Measurements from ENCODE around the gene HS6ST3.

Gene HS6ST3

DNA sequence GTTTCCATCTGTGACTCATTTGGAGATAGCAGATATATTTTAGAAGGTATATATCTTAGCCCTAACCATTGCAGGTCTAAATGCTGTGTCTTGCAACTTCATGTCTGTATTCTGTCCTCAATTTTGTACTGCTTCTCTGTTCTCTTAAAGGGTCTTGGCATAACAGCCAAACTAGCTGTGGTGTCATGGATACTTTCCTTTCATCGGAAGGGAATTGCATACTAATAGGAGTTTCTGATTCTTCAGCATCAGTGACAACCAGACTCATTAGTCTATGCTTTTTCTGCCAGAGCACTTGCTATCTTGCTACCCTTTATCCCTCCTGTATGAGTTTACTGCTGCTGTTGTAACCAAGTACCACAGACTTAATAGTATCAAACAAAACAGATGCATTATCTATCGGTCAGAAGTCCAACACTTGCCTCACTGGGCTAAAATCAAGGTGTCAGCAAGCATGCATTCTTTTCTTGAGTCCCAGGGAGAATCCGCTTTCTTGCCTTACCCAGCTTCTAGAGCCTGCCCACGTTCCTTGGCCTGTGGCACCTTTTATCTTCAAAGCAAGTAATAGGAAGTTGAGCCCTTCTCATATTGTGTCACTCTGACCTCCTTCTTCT lies 253.1 kb downstream of the HS6ST3 start:
- DNase-seq = no peak

DNA sequence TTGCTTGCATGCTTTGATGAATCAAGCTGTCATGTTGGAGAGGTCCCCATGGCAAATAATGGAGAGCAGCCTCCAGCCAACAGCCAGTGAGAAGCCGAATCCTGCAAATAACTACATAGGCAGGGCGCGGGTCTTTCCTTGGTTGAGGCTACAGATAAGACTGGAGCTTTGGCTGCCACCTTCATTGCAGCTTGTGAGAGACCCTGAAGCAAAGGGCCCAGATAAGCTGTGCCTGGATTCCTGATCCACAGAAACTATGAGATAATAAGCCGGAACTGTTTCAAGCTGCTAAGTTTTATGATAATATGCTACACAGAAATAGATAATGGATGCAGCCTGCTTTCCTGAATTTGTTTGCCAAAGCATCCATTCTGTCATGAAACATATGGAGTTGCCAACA lies 257.0 kb downstream of the HS6ST3 start:
- DNase-seq = no peak

DNA sequence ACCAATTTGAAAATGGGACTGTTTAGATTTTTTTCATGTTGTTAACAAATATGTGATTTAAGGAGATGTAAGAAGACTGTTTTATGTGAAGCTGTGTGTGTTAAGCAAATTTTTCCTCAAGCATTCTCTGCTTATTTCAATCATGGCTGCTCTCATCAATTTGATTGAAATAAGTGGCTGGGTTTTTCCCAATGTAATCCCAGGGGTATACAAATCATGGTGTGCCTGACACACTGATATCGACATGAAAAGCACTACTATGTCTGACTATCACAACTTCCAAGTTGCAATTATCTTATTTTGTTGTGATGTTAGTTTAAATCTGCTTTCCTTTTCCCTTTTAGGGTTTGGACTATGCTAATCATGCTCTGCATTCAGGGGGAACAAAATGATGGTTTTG lies 283.7 kb downstream of the HS6ST3 start:
- DNase-seq = no peak

DNA sequence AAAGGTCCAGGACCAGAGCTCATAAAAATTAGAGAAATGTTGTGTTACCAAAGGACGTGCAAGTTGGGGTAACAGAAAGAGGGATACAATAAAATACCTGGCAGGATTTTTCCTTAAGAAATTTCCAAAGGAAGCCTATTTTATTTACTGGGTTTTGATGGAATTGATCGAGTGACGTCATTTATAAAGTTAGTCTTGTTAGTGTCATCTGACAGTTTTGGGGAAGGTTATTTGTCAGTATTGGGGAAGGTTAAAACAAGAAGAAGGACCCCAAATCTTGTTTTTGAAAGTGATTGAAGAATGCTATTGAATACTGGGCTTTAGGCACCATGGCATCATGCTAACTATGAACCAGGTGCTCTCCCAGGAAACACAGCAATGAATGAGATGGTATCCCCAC lies 287.9 kb downstream of the HS6ST3 start:
- DNase-seq = no peak

DNA sequence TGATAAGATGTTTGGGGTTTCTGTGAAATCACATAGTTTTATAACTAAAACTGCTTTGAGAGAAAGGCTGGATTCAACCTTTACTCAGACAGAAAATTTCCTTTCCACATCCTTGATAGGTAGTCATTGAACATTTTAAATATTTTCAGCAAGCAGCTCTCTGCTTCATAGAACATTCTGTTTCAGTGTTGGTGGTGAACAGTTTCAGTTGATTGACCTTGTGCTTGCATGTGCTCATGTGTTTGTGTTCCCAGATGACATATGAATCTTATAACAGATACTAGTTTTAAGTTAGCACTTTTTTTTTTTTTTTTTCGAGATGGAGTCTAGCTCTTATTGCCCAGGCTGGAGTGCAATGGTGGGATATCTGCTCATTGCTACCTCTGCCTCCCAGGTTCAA lies 290.1 kb downstream of the HS6ST3 start:
- no peak for DNase-seq

DNA sequence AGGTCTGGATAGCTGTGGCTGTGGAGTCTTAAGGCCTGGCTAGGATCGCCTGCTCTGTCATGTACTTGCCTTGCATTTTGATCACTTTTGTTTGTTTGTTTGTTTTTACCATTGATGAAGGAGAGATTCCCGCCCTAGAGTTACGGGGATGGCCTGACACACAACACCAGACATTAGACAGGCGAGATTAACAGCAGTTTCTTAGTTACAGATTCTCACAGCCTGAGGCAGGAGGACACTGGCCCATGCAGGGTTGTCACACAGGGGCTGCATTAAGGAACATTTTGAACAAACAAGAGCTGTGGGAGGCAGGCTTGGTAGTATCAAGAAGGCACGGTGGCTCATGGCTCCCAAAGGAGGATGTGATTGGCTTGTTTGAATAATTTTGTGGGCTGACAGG lies 291.8 kb downstream of the HS6ST3 start:
- no peak for DNase-seq

DNA sequence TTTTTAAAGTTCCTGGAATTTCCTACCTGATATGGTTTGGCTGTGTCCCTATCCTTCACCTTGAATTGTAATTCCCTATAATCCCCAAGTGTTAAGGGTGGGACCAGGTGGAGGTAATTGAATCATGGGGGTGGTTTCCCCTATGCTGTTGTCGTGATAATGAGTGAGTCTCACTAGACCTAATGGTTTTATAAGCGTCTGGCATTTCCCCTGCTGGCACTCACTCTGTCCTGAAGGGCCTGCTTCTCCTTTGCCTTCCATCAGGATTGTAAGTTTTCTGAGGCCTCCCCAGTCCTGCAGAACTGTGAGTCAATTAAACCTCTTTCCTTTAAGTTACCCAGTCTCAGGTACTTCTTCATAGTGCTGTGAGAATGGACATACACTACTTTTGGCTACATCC lies 298.7 kb downstream of the HS6ST3 start:
- DNase-seq = no peak

DNA sequence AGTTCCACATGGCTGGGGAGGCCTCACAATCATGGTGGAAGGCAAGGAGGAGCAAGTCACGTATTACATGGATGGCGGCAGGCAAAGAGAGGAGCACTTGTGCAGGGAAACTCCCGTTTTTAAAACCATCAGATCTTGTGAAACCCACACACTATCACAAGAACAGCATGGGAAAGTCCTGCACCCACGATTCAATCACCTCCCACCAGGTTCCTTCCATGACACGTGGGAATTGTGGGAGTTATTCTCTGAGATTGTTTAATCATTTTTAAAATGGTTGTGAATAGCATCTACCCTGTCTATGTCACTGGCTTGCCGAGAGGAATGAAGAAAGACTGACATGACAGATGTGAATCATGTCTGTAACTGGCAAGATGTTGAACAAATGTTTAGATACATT lies 301.7 kb downstream of the HS6ST3 start:
- DNase-seq = no peak

DNA sequence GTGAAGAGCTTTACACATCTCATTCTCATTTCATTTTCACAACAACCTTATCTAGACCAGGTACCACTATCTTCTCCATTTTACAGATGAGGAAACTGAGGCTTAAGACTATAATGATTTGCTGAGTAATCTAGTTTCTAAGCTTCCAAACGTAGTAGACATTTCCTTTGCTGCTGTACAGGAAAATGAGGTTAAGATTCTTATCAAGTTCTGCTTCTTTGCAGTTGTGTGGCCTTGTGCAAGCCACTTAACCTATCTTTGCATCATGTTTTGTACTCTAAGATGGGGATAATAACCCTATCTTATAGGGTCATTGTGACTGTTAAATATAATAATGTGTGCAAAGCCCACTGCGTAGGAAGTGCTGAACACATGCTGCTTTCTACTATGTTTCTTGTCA lies 307.9 kb downstream of the HS6ST3 start:
- DNase-seq = no peak

DNA sequence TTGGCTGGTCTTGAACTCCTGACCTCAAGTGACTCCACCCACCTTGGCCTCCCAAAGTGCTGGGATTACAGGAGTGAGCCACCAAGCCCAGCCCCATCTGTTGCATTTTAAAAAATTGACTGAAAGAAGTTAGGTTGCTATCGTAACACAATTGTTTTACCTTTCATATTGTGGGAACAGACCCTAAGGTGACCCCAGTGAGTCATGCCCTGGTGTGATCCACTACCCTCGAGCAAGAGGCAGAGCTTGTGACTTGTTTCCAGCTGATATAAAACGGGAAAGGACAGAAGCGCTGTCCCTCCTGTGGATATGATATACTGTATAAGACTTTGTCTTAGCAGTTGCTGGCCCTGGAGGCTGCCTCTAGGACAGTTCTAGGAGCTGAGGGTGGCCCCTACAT lies 308.6 kb downstream of the HS6ST3 start:
- no peak for DNase-seq

DNA sequence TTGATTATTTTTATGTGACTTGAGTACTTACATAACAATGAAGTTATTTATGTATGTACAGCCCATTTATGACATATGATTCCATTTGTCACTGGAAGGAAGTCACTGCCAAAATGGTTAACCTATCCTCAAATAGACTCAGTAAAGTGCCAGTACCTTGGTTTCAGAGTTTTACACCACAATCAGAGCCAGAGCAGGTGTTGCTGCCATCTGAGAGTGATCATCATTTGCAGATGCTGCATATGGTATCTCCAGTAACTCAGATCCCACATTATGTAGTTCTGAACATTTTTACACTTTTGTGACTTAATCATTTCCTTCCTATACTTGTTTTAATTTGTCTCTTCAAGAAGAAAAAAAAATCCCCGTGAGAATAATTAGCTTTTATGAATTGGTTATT lies 313.3 kb downstream of the HS6ST3 start:
- no peak for DNase-seq

DNA sequence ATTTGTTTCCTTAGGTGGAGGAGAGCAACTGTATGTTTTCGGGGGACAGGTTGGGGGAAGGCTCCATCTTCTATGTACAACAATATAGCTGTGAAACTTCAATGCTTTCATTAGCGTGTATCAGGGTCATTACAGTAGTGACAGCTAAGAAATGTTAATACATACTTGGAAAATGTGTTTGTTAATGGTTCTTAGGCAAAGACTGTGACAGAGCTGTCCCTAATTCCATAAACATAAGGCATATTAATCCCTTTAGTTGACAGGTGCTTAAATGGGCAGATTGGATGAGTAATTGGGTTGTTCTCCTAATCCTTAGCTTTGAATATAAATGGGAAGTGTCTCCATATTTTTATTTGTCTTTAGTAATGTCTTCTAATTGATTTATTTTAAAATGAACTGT lies 313.7 kb downstream of the HS6ST3 start:
- no peak for DNase-seq

DNA sequence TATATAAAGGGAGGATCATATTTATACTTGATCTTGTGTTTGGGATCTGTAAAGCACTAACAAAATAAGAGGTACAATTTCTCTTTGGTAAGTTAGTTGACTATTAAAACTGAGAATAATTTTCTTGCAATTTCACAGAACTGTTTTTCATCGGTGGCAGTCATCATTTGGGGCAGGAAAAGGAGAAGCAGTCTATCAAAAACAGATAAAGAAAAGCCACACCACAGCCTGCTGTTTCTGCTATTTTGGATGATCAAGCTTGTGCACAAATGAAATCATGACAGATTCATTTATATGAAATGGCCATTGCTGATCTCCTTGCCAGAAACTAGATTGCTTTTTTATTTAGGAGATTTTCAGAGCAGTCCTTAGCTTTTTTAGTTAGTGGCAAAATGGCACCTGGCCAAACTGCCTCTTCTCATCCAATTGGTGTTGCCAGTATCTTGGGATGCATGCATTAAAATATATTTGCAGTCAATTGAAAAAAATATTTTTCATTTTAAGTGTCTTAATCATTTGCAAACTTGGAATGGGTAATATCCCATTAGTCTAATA lies 326.0 kb downstream of the HS6ST3 start:
- no peak for DNase-seq

DNA sequence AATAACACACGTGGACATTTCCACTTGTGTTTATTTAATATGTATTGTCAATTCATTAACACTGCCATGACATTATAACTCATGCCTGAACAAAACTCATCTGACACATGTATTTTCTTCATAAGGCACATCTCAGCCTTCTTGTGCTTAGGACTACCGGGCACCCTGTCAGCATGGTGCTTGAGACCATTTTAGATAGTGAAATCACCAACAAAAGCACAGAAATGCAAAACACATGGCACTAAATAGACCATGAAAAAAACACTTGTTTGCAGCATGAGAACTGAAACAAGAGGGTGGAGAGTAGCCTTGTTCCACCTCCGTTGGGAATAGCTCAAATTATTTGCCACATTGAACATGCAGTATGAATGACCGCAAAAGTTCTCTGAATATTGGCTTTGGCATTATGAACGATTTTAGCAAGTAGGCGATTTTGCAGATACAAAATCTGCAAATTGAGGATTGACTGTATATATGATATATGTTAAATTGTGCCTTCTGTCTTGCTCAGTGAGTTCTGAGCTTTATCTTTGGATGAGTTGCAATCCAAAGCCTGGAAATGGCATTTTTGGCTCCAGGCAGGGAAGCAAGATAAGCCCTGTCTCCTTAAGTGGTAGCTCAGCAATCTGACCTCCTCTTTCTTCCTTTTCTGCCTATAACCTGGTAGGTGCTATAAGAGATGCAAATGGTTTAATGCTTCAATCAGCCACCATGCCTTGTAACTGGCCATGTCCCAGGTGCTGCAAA lies 328.2 kb downstream of the HS6ST3 start:
- no peak for DNase-seq

DNA sequence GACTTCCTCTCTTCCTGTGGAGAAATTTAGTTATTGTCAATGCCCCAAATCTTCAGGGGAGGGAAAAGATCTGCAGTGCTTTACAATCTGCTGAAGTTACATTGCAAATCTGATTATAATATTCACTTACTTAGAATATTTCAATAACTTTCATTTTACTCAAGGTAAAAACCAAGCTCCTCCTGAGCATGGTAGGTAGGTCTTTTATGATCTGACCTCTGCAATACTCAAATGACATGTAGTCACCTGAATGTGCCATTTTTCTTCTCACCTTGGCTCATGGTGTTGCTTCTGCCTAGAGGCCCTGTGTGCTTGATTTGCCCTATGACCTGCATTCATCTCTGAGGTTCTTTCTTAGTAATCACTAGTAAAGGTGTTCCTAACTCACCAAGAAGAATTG lies 331.4 kb downstream of the HS6ST3 start:
- no peak for DNase-seq

DNA sequence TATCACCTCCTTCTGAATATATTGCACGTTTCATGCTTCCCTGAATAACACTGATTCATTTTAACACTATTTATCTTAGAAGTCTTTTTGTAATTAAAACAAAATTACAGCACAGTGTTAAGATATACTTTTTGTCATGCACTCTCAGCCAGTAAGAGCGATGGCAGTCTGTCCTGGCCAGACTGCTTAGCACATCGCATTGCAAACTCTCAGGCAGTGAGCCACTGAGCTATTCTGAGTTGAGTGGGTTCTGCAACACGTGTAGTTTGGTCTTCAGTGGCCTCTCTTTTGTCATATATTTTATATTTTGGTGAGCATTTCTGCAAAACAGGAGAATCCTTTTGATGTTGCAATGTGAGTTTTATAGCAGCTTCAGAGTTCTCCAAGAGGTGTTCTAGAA lies 332.1 kb downstream of the HS6ST3 start:
- no peak for DNase-seq

DNA sequence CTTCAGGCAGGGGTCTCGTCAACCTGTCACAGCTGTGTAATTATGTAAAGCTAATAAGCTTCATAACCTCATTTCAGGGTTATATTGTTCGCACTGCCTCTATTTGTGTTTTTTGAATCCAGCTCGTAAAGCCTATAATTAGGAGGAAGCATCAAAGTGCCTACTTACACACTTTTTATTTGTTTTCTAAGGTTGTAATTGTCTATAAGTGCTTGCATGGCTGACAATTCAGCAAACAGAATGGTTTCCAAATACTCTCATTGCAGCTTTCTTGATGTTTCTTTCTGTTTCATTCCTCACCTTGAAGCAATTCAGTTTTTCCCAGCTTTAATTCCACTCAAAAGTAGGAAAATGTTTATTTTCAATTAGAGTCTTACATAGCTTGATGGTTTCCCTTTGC lies 336.3 kb downstream of the HS6ST3 start:
- no peak for DNase-seq

DNA sequence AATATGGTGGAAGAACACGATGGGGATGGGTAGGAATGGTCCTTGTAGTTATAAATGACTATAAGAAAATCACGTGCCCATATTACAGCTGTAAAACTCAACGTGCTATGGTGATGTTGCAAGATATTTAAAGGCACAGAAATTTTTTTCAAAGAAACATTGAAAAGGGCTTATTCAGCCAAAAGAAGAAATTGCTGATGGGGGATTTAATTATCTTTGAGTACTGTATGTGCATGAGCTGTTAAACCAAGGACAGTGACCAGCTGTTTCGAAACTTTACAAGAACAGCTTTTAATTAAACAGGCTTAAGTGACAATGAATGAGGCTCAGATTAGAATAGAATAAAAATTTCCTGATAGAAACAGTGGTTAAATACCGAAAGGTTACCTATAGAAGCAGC lies 339.0 kb downstream of the HS6ST3 start:
- no peak for DNase-seq

DNA sequence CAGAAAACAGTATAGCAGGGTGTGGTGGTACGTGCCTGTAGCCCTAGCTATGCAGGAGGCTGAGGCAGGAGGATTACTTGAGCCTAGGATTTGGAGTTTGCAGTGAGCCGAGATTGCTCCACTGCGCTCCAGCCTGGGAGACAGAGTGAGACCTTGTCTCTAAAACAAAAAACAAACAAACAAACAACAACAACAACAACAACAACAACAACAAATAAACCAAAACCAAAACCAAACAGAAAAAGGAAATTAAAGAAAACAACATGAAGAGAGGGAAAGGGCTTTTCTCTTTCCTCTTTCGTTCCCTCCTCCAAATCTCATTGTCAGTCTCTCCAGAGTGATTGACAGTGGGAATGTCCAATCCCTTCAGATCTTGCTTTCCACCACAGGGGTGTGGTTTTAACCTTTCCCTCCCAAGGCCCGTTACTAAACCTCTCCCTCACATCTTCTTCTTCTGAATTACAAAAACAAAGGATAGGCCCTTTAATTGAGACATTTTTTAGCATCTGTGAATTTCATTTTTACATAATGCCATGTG lies 341.2 kb downstream of the HS6ST3 start:
- no peak for DNase-seq

DNA sequence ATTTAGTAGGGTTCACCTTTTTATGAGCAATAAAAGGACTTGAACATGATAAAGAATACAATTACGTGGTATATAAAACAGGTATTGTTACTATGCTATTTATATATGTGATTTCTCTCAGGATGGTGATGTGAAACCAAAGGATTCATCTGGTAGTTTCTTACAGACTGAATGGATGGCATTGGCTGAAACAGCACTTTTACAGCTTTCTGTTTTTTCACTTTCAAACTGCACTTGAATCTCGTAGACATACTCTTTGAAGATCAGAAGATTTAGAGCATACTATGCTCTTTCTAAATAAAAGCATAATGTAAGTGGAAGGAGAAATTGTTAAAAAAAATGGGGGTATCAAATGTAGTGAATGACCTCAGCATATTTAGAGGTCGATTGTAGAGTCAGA lies 354.8 kb downstream of the HS6ST3 start:
- DNase-seq = no peak

DNA sequence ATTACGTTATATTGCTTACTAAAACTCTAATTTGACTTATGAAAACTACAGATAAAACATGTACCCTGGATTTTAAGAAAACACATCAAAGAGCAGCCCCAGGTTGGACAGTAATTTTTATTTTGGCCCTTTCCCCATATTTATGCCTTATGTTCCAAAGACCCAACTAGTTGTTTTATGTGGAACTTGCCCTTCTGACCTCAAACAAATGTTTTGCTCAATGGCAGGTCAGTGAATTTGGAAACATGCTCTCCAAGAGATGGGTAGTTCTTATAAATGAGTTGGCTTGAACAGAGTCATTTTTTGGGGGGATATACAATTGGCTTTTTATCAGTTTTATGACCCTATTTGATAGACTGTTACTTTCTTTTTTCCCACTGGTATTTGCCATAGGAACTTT lies 360.0 kb downstream of the HS6ST3 start:
- DNase-seq = no peak

DNA sequence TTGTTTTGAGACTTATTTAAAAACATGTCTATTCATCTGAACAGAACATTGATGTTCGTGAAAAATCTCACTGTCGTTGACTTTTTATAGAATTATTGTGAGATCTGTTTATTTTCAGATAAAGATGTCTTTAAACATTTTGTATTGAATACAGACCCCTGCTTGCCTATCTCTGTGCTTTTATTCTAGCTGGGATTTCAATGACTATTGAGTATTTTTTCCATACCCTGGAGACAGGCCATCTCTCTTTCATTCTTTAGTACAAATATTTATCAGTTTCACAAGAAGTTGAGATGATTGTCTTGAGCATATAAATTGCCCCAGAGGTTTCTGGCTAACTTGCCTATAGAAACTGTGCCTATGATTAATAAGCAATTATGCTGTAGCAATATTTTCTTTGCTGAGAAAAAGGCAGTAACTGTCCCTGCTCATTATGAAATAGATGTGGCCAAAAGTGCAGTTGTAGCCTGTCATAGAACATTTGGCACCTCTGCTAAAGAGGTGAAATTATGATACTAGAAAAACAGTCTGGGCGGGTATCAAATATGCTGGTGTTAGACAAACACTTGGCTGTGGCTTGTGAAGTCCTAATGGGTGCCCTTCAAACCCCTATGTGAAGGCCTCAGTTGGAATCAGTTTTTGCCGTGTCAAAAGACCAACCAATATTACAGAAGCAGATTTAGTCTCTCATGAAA lies 360.6 kb downstream of the HS6ST3 start:
- no peak for DNase-seq

DNA sequence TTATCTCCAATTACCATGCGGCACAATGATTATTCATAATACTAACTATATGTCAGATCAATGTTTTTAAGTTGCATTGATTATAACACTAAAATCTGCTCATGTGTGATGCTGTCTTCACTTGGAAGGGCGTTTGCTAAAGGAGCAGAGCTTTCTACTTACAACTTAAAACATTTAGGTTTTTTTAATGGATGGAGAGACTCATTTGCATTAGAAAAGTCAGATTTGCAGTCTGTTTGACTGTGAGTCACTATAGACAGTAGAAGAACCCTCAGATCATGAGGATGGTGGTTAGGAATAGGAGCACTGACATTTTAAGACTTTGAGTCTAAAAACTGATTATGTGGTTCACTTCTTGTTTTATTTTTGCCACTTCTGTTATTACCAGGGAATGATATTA lies 364.6 kb downstream of the HS6ST3 start:
- no peak for DNase-seq

DNA sequence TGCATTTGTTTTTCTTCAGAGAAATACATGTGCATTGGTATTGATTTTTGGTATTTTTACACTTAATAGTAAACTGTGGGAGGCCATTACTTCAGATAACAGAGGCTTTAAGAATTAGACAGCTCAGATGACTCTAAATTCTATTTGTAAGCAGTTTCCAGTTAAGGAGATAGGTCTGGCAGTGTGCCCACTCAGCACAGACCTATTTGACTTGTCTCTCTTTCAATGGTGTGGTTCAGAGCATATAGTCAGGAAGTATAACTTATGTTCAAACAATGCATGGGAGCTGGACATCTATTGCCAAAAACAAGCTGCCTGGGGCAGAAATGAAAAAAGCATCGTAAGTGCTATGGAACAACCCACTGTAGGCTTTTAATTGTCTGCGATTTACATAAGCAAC lies 370.7 kb downstream of the HS6ST3 start:
- no peak for DNase-seq

All from GDM1 (cell line).